HG03432 (cell line): ENCODE data around the gene GCN1.
A peak's percentile ranks its signal among the peaks of the same experiment; 100 is the strongest.

Experiments used
- ATAC-seq: cut with Tn5 transposase; IDR thresholded peaks from one replicate; pipeline ENCODE4 v1.9.1; 2021; ENCODE audit warnings: mild to moderate bottlenecking, moderate library complexity; ENCODE audit not compliant: unreplicated experiment

Gene GCN1

DNA sequence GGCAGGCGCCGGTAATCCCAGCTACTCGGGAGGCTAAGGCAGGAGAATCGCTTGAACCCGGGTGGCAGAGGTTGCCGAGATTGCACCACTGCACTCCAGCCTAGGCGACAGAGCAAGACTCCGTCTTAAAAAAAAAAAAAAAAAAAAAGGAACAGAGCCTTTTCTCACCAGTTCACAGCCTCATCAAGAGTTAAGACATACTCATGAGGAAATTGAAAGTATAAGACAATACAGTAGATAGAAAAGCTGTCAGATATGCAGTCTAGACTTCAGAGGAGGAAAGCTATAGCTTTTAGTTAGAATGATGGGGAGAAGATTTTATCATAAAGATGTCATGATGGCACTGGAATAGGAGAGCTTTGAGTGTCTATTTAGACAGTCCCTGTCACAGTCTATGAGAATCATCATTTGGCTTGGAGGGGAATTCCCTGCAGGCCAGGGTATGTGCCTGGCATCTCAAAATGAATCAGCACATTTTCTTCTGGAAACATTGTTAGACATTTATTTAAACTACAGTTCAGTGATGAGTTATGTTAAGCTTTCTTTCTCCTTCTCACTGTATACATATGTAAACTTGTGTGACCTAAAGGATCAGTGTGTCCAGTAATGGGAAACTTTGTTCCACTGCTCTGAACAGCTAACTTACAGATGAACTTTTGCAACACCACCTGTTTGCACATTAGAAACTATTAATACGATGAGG lies 75.1 kb downstream of the GCN1 start:
- ATAC-seq: peak; percentile 39

DNA sequence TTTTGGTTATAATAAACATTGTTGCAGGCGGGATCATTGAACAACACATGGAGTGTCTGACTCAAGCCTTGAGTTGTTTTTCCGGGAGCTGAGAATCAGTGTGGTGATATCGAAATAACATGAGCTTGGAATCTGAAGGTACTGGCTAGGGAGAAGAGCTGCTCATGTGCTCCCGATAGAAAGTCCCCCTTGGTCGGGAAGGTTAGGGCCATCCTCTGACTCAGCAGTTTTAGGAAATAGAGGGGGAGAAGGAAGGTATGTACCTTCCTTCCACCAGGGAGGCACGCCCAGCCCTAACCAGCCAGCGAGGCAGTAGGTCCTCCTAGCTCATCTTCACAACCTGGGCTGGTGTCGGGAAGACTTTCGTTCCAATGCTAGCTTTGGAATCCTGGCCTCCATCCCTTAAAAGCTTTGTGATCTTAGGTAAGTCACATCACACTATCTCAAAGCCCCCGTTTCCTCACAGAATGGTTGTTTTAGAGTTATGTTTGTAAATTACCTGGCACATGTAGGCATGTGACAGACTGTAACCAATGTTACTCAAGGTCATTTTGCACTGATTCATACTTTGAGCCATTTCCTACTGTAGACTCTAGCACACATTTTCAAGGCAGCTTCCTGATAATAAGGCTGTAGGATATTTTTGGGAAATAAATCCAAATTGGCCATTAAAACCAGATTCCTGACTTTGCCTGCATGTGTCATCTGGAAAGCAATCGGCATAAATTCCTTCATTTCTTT lies 76.0 kb downstream of the GCN1 start:
- ATAC-seq: no peak

DNA sequence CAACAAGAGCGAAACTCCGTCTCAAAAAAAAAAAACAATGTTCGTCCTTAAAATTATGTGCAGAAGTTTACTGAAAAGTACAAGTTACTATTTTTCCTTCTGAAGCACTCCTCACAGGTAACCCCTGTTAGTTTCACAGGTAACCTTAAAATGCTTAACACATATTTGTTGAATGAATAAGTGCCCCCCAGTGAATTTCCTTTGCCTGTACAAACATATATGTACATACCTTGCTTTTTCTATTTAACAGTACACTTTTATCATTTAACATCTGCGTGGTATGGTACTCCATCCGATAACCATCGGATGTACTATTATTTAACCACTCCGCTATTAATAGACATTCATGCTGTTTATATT lies 76.6 kb downstream of the GCN1 start:
- ATAC-seq: no peak

DNA sequence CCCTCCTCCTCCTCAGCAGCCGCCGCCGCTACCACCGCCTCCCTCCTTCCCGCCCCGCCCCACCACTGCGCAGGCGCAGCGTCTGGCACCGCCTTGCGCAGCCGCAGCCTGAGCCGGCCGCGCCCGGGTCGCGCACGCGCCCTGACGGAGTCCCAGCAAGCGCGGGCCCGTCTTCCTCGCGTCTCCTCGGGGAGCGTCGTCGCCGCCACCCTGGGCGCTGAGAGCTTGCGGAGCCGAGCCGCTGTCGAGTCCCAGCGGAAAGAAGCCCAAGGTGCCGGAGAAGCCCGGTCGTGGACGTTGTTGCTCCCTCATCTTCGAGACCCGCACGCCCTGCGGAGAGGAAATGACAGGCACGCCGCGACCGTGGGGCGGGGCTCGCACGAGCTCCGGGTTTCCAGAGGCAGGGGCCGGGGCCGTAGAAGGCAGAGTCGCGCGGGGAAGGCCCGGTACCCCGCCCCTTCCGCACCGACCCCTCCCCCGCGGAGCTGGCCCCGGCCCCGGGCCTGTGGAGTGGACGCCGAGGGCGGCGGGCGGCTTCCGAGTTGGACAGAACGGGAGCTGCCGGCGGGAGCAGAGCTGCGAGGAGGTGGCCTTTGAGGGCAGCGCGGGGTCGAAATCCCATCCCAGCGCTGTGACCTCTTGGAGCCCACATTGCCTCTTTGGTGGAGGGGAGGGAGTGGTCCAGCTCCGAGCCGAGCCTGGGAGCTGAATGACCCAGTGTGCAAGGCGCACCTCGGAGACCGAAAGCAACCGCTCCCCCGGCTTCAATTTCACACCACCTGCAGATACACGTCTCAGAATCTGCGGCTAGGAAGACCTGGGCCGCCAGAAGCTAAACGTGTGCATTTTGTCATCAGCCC lies 77.5 kb downstream of the GCN1 start:
- ATAC-seq: peak; percentile 47

DNA sequence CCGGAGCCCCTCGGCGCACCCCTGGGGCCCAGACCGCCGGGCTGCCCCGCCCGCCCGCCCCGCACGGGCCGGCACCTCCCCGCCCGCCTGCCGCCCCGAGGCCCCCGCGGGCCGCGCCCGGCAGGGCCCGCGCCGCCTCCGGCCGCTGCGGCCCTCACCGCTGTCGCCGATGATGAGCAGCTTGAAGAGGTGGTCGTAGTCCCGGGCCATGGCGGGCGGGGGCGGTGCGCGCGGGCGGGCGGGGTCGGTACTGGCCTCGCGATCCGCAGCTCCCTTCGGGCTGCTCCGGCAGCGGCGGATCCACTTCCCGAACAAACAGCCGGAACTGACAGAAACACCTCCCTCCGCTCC lies 78.1 kb downstream of the GCN1 start, which contains the start of gene RAB35:
TSS of gene RAB35 (minus strand) at position 313 of the 351 bp plus-strand sequence. CDS start at position 210, 103 bp downstream.
- ATAC-seq: no peak

DNA sequence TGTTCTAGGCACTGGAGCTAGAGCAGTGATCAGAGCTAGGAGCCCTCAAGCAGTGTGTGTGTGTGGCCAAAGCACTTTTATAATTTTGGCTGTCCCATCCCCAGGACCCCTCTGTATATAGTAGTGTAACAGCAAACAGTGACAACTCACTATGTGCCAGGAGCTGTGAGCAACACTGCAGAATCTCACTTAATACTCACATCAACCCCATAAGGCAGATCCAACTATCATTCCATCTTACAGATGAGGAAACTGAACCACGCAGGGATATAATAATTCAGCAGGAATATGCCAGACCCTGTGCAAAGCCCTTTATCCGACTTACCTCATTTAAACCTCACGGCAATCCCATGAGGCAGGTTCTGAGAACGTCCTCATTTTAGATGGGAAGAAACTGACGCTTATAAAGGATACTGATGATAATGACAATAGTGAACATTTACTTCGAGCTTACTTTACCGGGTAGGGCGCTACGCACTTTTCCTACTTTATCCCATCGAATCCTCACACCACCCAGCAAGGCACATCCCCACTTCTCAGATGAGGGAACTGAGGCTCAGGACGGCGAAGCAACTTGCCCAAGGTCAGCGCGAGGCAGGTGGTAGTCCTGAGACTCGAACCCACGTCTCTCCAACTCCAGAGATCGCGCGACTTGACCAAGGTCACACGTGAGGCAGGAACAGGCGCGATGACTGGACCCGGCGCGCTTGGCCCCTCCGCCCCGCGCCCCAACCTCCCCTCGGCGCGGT lies 78.6 kb downstream of the GCN1 start:
- peak; percentile 12 for ATAC-seq

DNA sequence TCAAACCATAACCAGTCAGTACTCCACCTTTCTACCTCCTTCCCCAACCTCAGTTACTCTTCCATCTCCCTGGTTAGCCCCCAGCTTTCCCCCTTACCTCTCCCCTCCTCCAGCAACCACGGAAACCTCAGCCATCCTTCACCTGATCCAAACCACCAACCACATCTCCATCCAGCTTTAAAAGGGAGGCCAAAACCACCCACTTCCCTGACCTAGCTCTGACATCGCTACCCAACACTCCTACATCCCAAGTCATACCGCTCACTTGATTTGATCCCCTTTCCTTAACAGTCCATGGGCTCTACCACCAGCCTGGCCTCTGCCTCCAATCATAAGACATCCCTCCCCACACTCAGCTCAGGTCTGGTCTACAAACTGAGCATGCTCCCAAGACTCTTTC lies 79.4 kb downstream of the GCN1 start:
- ATAC-seq: no peak

DNA sequence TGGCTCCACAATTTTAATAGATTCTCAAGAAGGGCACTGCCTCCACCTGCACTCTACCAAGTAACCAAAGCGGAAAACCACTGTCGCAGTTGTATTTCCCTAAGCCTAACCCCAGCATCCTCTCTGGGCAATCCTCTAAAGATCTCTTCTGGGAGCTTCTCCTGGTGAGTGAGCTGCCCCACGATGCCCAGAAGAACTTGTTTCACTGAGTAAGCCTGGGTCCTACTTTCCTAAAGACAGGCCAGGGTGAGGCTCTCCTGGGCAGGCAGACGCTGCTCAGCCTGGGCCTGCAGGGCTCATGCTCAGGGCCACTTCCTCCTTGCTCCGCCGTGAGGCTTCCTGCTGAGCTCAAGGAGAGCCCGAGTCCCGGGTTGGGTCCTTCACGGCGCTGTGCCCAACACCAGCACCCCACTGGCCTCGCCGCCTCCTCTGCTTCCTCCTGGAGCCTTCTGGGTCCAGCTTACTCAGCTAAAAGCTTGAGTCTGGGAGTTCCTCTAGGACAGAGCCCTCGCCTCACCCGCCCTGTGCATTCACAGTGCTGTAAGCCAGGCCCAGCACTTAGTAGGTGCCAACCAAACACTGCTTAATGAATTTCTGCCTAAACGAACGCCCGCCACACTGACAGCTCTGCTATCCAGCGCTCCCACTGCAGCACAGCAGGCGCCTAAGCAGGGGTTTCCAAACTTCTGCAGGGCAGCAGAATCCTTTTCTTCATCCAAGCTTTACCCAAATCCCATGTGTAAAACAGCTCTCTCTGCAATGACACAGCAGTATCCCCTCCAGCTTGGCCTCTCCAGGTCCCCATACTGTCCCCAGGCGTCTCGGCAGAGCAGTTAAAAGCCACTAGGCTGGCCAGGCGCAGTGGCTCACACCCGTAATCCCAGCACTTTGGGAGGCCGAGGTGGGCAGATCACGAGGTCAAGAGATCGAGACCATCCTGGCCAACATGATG lies 83.7 kb downstream of the GCN1 start:
- ATAC-seq: peak; percentile 74

DNA sequence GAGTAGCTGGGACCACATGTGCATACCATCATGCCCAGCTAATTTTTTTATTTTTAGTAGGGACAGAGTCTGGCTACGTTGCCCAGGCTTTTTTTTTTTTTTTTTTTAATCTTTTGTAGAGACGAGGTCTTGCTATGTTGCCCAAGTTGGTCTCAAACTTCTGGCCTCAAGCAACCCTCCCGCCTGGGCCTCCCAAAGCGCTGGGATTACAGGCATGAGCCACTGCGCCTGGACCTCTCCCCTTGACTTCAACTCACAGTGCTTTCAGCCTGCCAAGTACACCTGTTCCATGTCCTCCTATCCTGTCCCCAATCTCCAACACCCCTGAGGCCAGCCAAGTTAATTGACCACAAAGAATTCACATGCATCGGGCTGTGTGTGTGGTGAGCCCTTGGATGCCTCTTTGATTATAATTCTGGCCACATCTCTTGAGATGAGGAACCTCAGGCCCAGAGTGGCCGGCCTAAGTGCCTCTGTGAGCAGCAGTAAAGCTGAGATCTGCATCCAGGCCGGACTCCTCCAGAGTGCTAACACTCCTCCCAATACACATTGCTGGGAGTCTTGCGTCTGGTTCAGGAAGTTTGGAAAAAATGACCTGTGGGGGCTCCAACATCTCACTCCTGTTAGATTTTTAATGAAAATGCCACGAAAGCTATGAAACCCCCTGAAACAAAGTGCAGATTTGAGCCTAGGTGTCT lies 84.8 kb downstream of the GCN1 start:
- no peak for ATAC-seq

DNA sequence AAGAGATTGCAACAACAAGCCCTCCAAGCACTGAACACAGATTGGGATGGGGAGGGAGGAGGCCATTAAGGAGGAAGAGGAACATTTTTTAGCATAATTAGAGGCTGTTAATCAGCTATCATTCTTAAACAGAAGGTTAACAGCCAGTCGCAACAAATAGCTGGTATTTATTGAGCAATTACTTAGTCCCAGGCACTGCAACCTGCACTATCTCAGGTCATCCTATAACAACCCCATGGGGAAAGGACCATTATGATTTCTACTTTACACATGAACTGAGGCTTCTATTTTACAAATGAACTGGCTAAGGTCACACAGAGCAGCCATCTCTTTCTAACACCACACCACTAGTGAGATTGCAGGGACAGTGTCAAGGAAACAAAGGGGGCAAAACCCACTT lies 88.4 kb downstream of the GCN1 start:
- no peak for ATAC-seq

DNA sequence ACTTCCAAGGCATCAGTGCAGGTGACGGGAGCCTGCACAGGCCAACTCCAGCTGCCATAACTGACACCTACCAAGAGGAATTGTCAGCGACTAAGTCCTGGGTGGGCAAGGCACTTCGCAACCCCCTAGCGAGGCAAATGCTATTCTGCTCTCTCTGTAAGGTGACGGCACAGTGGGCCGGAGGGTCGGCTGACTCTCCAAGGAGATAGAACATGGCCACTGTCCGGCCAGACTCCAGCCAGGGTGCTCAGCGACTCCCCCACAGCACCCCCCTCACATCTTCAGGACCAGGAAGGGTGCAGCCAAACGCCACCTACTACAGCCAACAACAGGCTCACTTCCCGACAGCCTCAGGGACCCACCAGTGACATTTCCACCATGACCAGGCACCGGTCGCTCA lies 91.1 kb downstream of the GCN1 start:
- no peak for ATAC-seq

DNA sequence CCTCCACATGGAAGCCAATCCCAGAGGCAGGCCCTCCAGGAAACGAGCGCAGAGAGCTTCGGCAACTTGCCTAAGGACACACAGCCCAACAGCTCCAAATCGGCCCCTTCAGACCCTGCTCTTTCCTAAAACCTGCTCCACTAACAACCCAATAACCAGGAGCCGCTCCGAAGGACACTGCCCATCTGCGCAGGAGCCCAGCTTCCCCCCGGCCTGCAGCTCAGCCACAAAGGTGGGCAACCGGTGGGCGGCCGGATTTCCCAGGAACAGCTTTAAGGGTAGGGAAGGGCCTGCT lies 91.5 kb downstream of the GCN1 start:
- no peak for ATAC-seq

DNA sequence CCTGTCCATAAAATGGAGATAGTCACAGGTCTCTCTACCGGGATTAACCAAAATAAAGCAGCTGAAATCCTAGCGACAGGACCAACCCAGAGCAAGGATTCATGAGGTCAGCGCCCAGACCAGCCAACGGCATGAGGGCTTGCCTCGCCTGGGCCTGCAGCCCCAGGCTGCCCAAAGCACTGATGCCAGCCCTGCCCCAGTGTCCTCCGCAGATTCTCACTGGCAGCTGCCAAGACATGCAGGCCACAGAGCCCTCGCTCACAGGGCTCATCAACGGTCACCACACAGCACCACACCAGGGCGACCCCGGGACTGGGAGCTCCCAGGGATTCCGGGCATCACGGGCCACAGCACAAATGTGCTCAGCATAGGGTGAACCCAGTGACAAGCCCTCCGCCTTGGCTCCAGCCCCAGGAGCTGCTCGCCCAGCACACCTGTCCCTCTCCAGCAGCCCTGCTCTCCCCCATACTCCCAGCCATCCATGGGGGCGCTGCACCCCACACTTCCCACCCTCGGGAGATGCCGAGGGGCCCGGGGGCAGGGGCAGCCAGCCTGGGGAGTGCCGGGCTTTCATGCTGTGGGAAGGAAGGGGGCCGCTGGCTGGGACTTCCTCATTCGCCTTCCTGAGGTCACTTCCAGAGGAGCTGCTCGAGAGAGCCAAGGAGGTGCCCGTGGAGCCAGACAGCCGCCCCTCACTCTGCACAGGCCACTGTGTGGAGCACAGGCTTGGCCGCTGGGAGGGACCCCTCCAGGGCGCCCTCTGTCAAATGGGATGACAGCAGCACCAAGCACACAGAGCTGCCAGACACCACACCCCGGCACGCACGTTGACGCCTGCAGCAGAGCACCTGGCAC lies 92.1 kb downstream of the GCN1 start:
- ATAC-seq: no peak

DNA sequence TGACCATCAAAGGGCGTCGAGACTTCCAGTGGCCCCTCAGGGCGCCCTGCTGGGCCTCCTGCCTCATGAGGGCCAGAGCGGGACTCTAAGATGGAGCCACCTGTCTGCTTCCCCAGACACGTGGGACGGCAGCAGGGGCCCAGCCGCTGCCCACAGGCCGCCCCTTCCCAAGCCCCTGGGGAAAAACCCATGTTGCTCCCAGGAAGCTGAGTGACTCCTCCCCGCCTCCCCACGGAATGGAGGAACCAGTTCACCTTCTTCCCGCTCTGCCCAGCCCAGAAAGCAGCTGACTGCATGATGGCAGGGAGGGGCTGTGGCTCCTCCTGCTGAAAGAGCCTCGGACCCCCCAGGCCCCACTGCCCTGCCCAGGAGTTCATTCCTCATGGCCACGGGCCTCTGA lies 92.9 kb downstream of the GCN1 start:
- ATAC-seq: no peak

DNA sequence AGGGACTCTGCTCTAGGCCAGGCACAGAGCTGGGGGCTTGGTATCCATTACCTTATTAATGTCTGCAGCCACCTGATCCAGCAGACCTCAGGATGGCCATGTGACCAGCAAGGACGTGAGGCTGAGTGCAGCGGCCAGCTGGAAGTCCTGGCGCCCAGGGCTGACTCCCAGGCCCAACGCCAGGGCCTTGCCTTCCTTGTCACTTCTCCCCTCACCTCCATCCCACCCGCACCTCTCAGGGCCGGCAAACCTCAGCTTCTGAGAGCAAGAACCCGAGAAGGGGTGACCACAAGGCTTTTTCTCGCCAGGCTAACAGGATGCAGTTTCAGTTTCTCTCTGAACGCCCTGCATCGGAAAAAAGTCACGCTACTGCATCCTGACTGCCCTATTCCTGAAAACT lies 93.3 kb downstream of the GCN1 start:
- ATAC-seq: peak; percentile 58

DNA sequence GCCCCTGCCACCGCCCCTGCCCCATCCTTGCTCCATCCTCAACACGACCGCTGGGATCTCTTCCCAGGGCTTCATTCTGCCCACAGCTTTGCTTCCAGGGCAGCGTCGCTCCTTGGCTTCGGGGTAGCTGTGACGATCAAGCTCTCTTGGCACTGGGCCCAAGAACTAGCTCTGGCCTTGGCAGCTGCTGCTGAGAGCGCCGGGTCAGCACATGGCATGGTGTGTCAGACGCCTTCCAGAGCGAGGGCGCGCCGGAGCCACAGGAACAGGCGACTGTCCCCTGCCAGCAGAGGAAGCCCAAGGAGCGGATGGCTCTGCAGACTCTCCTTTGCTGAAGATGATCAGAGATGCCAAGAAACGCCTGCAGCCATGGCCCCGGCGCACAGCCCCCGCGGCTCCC lies 93.9 kb downstream of the GCN1 start:
- ATAC-seq: no peak

DNA sequence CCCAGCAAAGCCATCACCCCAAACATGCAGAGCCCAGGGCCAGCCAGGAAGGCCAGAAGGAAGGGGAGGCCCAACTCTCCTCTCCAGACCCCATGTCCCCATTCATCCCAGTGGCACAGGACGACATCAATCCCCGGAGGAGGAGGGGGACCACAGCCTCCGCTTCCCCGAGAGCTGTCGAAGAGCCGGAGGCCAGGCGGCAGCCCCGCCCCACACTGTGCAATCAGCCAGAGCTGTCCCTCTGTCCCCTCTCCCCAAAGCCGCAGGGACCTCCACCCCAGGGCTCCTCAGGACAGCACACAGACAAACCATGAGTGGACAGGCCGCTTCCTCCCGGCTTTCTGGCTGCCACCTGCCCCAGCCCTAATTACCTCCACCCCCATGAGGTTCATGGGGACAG lies 94.8 kb downstream of the GCN1 start:
- ATAC-seq: no peak

DNA sequence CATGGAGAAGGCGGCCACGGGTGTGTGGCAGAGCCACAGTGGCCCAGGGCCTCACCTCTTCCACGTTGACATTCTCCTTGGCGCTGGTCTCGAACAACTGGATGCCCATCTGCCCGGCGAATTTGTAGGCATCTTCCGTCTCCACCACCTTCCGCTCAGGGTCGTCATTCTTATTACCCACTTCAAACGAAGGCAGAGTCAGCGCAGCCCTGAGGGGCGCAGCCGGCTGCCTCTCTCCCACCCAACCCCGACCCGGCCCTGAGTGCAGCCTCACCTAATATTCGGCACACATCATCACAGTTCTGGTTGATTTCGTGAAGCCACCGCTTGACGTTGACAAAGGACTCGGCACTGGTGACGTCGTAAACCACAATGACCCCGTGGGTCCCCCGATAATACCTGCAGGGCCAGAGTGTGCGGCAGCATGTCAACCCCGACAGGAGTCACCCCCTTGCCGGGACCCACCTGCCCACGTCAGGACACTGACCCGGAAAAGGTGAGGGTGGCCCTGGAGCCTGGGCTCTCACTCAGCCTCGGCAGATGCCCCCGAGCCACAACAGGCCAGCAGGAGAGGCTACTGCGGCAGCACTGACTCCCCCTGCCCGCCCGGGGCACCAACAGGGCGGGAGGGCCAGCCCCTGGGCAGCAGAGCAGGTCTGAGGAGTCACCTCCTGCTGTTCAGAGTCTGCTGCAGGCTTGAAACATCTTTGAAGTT lies 95.6 kb downstream of the GCN1 start:
- ATAC-seq: no peak
